Measurements from ENCODE around the gene DUOXA1.
"Not testable (repeated sequence)": the region's sequence is repeated elsewhere in the genome, so short reads cannot be mapped to it uniquely, and the experiment has no call there.

DUOXA1 gene

DNA sequence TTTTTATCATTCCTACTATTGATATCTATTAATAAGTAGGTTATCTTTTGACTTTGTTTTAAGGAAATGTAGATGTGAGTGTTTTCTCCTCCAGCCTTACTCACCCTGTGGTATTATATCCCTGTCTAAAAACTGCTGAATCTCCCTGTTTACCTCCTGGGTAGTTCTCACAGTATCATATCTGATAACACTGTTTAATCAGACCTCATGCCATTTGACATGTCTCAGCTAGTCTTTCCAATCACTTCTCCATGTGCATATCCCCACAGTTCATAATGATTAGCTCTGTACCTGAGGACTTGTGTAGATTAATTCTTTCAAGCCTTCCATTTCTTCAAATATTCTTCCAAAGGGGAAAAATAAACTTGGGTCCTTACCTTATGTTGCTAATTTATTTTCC is 46.5 kb downstream of the DUOXA1 start:
- H3K4me3 ChIP-seq (replicated peaks; ENCODE audit: low read depth, low read length), result no peak overlapping the region
- TF ChIP-seq, protein P1, sequence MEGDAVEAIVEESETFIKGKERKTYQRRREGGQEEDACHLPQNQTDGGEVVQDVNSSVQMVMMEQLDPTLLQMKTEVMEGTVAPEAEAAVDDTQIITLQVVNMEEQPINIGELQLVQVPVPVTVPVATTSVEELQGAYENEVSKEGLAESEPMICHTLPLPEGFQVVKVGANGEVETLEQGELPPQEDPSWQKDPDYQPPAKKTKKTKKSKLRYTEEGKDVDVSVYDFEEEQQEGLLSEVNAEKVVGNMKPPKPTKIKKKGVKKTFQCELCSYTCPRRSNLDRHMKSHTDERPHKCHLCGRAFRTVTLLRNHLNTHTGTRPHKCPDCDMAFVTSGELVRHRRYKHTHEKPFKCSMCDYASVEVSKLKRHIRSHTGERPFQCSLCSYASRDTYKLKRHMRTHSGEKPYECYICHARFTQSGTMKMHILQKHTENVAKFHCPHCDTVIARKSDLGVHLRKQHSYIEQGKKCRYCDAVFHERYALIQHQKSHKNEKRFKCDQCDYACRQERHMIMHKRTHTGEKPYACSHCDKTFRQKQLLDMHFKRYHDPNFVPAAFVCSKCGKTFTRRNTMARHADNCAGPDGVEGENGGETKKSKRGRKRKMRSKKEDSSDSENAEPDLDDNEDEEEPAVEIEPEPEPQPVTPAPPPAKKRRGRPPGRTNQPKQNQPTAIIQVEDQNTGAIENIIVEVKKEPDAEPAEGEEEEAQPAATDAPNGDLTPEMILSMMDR (IDR thresholded peaks at IDR 0.05; ENCODE audit: low read depth, low read length, missing control alignments), result no peak
- DNase-seq (ENCODE audit: extremely low read depth, low read depth), result no peak

DNA sequence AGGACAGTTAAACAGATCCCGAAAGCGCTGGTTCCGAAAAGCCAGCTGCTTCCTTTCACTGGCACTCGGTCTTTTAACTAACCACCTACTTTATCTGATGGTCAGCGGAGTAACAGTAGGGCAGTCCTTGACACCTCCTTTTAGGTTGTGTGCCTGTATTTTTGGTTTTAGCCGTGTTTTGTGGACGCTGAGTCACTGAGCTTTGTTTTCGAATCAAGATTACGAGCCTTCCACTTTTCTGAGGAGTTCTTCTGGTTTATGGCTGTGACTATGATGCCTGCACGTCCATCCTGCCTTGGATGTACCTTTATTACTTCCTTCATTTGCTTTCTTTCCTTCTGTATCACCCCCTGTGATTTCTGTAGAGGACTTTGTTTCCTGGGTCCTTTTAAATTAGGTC is 47.3 kb downstream of the DUOXA1 start:
- not testable (repeated sequence) for H3K4me3 ChIP-seq (replicated peaks; ENCODE audit: low read depth, low read length); DNase-seq (ENCODE audit: extremely low read depth, low read depth)

DNA sequence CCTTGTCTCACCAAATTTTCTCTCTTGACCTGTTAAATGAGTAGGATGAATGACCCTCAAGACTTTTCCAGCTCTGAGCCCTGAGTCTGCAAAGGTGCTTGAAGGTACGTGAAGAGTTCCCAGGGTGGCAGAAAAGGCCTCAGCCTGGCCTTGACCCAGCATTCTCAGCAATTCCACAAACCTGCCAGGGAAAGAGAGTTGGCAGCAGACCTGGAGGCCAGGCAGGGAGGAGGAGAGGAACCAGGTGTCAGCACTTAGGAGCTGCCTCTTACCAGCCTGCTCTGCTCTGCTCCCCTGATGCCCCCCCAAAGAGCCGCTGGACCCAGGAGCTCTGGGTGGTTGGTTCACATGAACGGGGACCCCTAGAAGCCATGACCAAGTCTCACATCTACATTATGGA is 49.1 kb downstream of the DUOXA1 start:
- not testable (repeated sequence) for DNase-seq (ENCODE audit: extremely low read depth, low read depth); H3K4me3 ChIP-seq (replicated peaks; ENCODE audit: low read depth, low read length)

DNA sequence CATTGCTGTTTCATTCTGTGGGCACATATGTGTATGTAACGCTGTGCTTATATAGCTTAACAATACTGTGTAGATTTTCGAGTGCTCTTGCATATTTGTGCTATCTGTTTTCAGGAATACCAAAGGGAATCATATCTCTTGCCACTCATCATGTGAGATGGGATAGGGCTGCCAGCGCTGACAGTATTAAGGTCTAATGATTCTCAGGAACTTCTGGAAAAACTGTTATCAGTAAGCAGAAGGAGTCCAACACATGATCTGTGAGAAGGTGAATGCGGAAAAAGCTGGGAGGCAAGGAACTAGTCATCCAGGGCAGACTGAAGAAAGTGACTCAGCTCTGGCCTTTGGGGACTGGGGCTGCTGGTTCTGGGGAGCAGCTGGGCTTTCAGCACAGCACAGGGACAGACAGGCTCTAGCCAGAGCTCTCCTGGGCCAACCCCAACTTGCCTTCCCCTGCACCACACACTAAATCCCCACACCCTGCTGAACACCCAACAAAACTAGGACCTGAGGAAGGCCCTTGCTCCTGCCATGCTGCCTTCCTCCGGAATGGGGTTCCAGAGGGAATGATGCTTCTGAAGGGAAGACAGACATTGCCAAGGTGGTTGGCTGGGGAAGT is 49.9 kb downstream of the DUOXA1 start:
- not testable (repeated sequence) for DNase-seq (ENCODE audit: extremely low read depth, low read depth); H3K4me3 ChIP-seq (replicated peaks; ENCODE audit: low read depth, low read length)

DNA sequence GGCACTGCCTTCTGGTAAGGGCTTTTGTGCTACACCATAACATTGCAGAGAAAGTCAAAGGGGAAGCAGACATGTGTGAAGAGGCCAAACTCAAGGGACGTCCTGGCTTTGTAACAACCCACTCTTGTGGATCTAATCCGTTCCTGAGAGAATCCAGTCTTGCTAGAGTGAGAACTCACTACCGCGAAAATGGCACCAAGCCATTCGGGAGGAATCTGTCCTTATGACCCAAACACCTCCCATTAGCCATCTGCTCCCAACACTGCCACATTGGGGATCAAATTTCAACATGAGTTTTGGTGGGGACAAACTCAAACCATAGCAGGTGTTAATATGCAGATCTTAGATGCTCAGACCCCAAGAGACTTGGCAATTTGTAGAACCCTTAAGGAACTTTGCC is 50.5 kb downstream of the DUOXA1 start:
- not testable (repeated sequence) for H3K4me3 ChIP-seq (replicated peaks; ENCODE audit: low read depth, low read length); DNase-seq (ENCODE audit: extremely low read depth, low read depth)

DNA sequence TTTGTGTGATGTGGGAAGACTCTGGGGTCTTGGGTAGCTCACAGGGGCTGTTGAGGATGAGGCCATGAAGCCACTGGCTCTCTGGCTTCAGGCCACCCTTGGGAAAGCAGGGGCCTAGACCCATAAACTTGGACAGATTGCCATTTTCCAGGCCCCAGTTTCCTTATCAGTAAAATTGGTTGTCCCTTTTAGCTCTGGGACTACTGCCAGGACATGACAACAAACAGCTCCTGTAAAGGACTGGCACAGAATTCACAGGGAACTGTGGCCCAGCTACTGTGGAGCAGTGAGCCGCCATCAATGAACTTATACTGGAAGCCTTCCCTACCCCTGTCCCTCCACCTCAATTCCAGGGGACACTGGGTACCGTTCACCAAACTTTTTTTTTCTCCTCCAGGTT is 52.3 kb downstream of the DUOXA1 start:
- H3K4me3 ChIP-seq (replicated peaks; ENCODE audit: low read depth, low read length); DNase-seq (ENCODE audit: extremely low read depth, low read depth): not testable (repeated sequence)

DNA sequence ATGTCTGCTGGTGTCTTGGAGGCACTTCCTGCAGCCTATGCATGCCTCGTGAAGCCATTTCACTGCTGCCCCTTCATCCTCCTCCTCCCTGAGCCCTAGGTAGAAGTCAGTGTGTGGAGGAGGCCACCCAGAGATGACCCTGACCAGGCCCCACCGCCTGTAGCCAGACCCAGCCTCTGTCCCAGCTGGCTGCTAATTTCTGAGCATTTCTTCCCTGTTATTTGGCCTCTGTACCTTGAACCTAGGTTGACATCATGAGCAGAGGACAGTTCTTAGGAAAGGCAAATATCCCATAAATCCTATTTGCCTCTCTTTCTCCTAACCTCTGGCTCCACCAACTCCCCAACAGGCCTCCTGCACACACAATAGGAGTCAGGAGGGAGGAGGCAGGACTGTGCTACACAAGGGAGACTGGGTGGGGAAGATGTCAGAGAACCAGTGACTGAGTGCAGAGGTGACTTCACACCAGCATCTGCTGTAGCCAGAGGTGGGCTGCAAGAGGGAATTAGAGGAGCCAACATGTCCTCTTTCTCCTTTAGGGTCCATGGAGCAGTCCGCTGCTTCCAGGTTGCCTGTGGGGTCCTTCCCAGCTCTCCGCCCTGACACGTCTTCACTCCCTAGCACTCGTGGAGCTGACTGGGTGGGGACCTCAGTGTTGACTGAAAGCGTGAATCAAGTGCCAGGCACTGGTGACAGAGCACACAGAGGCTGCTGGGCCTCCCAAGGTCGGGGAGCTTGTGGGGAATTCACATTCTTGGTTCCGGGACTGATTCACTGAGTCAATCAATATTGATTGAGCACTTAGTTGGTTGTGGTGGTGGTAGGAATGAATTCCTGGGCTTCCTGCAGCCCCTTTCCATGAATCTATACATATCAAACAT is 54.0 kb downstream of the DUOXA1 start:
- H3K4me3 ChIP-seq (replicated peaks; ENCODE audit: low read depth, low read length), result not testable (repeated sequence)

DNA sequence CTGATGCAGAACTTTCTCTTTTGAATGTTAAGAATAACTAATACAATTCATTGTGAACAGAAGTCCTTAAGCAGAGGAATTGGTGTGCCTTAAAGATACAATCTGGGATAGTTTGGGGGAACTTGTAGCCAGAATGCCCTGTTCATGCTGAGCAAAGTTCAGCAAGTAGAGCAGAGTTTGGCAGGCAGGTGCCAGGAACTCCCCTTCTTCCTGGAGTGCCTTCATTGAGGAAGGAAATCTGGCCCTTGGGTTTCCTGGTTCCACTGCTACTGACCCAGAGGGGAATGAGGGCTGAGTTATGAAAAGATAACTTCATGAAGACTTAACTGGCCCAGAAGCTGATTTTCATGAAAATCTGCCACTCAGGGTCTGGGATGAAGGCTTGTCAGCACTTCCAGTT is 56.1 kb downstream of the DUOXA1 start:
- H3K4me3 ChIP-seq (replicated peaks; ENCODE audit: low read depth, low read length); DNase-seq (ENCODE audit: extremely low read depth, low read depth): not testable (repeated sequence)

More for the DNA sequence above, 54.0 kb downstream of the DUOXA1 start:
- not testable (repeated sequence) for DNase-seq (ENCODE audit: extremely low read depth, low read depth)

DNA sequence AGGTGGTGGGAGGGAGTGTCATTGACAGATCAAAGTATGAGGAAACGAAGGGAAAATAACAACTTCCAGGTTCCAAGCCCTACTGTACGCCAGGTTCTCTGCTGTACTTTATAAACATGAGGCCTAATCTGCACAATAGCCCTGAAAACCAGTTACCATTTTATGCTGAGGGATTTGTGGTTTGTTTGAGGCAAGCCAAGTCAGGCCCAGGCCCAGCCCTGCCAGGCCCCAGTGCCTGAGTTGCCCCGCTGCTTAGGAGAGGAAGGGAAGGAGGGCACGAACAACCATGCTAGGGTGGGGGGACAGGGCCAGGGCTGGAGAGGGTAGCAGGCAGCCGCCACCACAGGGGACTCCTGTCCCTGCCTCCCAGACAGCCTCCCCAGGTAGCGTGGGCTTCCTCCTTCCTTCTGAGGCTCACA is 59.7 kb downstream of the DUOXA1 start:
- H3K4me3 ChIP-seq (replicated peaks; ENCODE audit: low read depth, low read length); DNase-seq (ENCODE audit: extremely low read depth, low read depth): not testable (repeated sequence)

All from HFF-Myc (cell line).